OCI-LY7 (cell line): ENCODE results near the gene ALDH1L1.

Experiments used
- CTCF ChIP-seq: fragments of 200-600 bp; sonication (generic); conservative IDR thresholded peaks from 2 replicates; pipeline ENCODE4 v1.5.1; 2014; ENCODE audit warnings: mild to moderate bottlenecking, antibody characterized with exemption, low read length, moderate library complexity, mixed read lengths
- EZH2phosphoT487 ChIP-seq: fragments of 200-600 bp; sonication (generic); IDR thresholded peaks from 2 replicates; pipeline ENCODE4 v1.6.1; 2018; ENCODE audit warnings: low read depth, borderline replicate concordance, mild to moderate bottlenecking, mixed run types, antibody characterized with exemption, low read length, moderate library complexity, mixed read lengths

GRCh38 chr3:126126811-126127431 is 53.5 kb downstream of the ALDH1L1 start:
- TF ChIP-seq CTCF (no peak), EZH2phosphoT487 (no peak)
